Stomach (tissue), 9 donors: ENCODE data around the gene PLSCR1. TPM values are rescaled to one million over a fixed set of nuclear protein-coding genes. Genes with fewer than 3 reads are reported as not detected.

Source experiments
- DNase-seq, 2 donors: peaks; one replicate each; pipeline versions ENCODE4 v3.0.0 to v3.0.0-alpha.2; 2013 to 2019
- H3K27ac ChIP-seq, 5 donors: fragments of 200-600 bp in 4 of 5; sonication (generic) in 4 of 5; one replicate each; pipeline ENCODE4 v1.5.1; 2013 to 2019; ENCODE audit warnings: mild to moderate bottlenecking in 1 of 5, moderate library complexity in 1 of 5
- H3K27me3 ChIP-seq, 3 donors: fragments of 200-600 bp; sonication (generic); one replicate each; pipeline ENCODE4 v1.5.1; 2017 to 2019; ENCODE audit warnings: mixed run types in 1 of 3
- H3K36me3 ChIP-seq, 4 donors: fragments of 200-600 bp; sonication (generic); 1 replicate in 3 of 4; 2 replicates in 1 of 4; pipeline ENCODE4 v1.5.1; 2016 to 2019
- H3K4me1 ChIP-seq, 4 donors: fragments of 200-600 bp; sonication (generic); one replicate each; pipeline ENCODE4 v1.5.1; 2016 to 2019
- H3K4me3 ChIP-seq, 4 donors: fragments of 200-600 bp; sonication (generic) in 3 of 4; one replicate each; pipeline ENCODE4 v1.5.1; 2016 to 2019; ENCODE audit warnings: mild to moderate bottlenecking in 1 of 4
- H3K9me3 ChIP-seq, 4 donors: fragments of 200-600 bp; sonication (generic); one replicate each; pipeline ENCODE4 v1.5.1; 2016 to 2019
- CTCF ChIP-seq, 7 experiments: fragments of 450-650 bp in 4 of 7; fragments of 200-600 bp in 3 of 7; sonication (generic) in 3 of 7; IDR thresholded peaks; one replicate each; pipeline ENCODE4 v1.5.1; 2016 to 2019; ENCODE audit warnings: antibody characterized with exemption in 7 of 7, control low read depth in 2 of 7, mild to moderate bottlenecking in 1 of 7
- EP300 ChIP-seq: sonication (generic); formaldehyde crosslinking; IDR thresholded peaks from one replicate; pipeline ENCODE4 v1.6.1; 2017; ENCODE audit warnings: antibody characterized with exemption
- POLR2A ChIP-seq, 4 donors: fragments of 450-650 bp; IDR thresholded peaks; one replicate each; pipeline ENCODE4 v1.6.1; 2016; ENCODE audit warnings: antibody characterized with exemption in 4 of 4, control low read depth in 2 of 4, mild to moderate bottlenecking in 1 of 4, moderate library complexity in 1 of 4
- POLR2AphosphoS5 ChIP-seq, 3 donors: sonication (generic); formaldehyde crosslinking; IDR thresholded peaks; one replicate each; pipeline ENCODE4 v1.6.1; 2016; ENCODE audit warnings: antibody characterized with exemption in 3 of 3
- WGBS, 5 donors: extraction: QIAGEN DNeasy Blood & Tissue Kit in 3 of 5; methylation state at CpG; one replicate each; pipeline versions ENCODE4 v1.1.5 to v1.1.7; 2013 to 2018; 5-methylcytosine and 5-hydroxymethylcytosine counted together
- intact Hi-C: fragments of 100-400 bp; cut with DNase I; formaldehyde crosslinking; loops from one replicate; pipeline ENCODE4 v1.15.1; 2023; ENCODE audit warnings: low total_unique reads
- polyA plus RNA-seq, 3 donors: library from polyadenylated mRNA; stranded (reverse); fragments of 200-250 nt; gene quantifications; one replicate each; pipeline ENCODE4 v1.2.3, GENCODE V29; 2013
- total RNA-seq, 5 donors: library from RNA; depleted of rRNA; stranded (reverse); fragments of >200 nt; gene quantifications; one replicate each; pipeline versions ENCODE4 v1.1.0 to v1.2.3, GENCODE V29; 2014 to 2016
- donor health status: healthy with polysubstance abuse.
- donor health status: Bipolar disorder and iron deficiency.
- donor health status: healthy.

The PLSCR1 gene
- total and polyA plus RNA-seq, 8 donors, result 18.7 to 506 (median 70.1) TPM

GRCh38 chr3:146503461-146504202 lies 40.8 kb downstream of the PLSCR1 start:
- WGBS, 5 donors, result 66 to 79% (median 71%) methylated on average over 12 of the region's 12 CpGs
- peak overlapping the region in 4 of 5 donors; percentile 13 to 38 (median 21) for H3K27ac ChIP-seq
- H3K9me3 ChIP-seq, result no peaks in the 10 kb centered on the region
- no peak overlapping the region for H3K4me3 ChIP-seq
- intact Hi-C loops, result no loop called here
- TF ChIP-seq CTCF (IDR thresholded peaks at IDR 0.05) (no peak), POLR2AphosphoS5 (IDR thresholded peaks at IDR 0.05) (peak in 1 of 3 donors; percentile 24), POLR2A (IDR thresholded peaks at IDR 0.05) (no peak)
- H3K4me1 ChIP-seq, result peaks cover 0 to 48% (median 17%) of the 10 kb centered on the region in 4 donors
- no peaks in the 10 kb centered on the region for H3K36me3 ChIP-seq
- H3K27me3 ChIP-seq, result no peaks in the 10 kb centered on the region
- peak in 1 of 2 donors; percentile 64 for DNase-seq

- peaks cover 0 to 47% (median 17%) of the 10 kb centered on the region in 4 donors for H3K4me1 ChIP-seq
- DNase-seq, result no peak
- H3K27ac ChIP-seq, result peak overlapping the region in 3 of 5 donors; percentile 18 to 35 (median 24)
- H3K27me3 ChIP-seq, result no peaks in the 10 kb centered on the region
- H3K9me3 ChIP-seq, result no peaks in the 10 kb centered on the region
- intact Hi-C loops, result no loop called here
- H3K36me3 ChIP-seq, result no peaks in the 10 kb centered on the region
- 44 to 74% (median 65%) methylated on average over 1 of the region's 1 CpG for WGBS, 5 donors
- H3K4me3 ChIP-seq, result no peak overlapping the region
- TF ChIP-seq EP300 (no peak), CTCF (IDR thresholded peaks at IDR 0.05) (no peak)
Observed at GRCh38 chr3:146502887-146503460, 41.4 kb downstream of the PLSCR1 start.

- DNase-seq, result no peak
- intact Hi-C loops, result no loop called here
- peaks cover 0 to 35% (median 17%) of the 10 kb centered on the region in 4 donors for H3K4me1 ChIP-seq
- TF ChIP-seq EP300 (no peak), CTCF (IDR thresholded peaks at IDR 0.05) (no peak), POLR2AphosphoS5 (IDR thresholded peaks at IDR 0.05) (no peak), POLR2A (IDR thresholded peaks at IDR 0.05) (no peak)
- H3K4me3 ChIP-seq, result no peak overlapping the region
- no peaks in the 10 kb centered on the region for H3K36me3 ChIP-seq
- no peaks in the 10 kb centered on the region for H3K9me3 ChIP-seq
- no peak overlapping the region for H3K27ac ChIP-seq
- H3K27me3 ChIP-seq, result no peaks in the 10 kb centered on the region
Observed at GRCh38 chr3:146501752-146502151, 42.7 kb downstream of the PLSCR1 start.

GRCh38 chr3:146499701-146500100 lies 44.7 kb downstream of the PLSCR1 start:
- TF ChIP-seq POLR2A (IDR thresholded peaks at IDR 0.05), result no peak
- no peak for TF ChIP-seq EP300
- TF ChIP-seq POLR2AphosphoS5 (IDR thresholded peaks at IDR 0.05), result no peak
- TF ChIP-seq CTCF (IDR thresholded peaks at IDR 0.05), result no peak
- Histone ChIP-seq H3K27me3 (no peaks in the 10 kb centered on the region), H3K27ac (no peak overlapping the region), H3K36me3 (no peaks in the 10 kb centered on the region), H3K4me3 (no peak overlapping the region), H3K4me1 (peaks cover 0 to 17% (median 8%) of the 10 kb centered on the region in 4 donors), H3K9me3 (no peaks in the 10 kb centered on the region)
- DNase-seq, result no peak
- intact Hi-C loops, result no loop called here
- WGBS, 5 donors, result 63 to 83% (median 75%) methylated on average over 1 of the region's 1 CpG
